Body of pancreas (tissue), 4 donors: Measurements from ENCODE around the gene DIS3L2. TPM values are rescaled to one million over a fixed set of nuclear protein-coding genes. Genes with fewer than 3 reads are reported as not detected.

ENCODE experiments used
- ATAC-seq: fragments of 150-250 bp; one replicate; pipeline ENCODE4 v1.9.1; 2016
- DNase-seq, 4 donors: peaks; one replicate each; pipeline ENCODE4 v3.0.0-alpha.2; 2019
- H3K27ac ChIP-seq, 4 donors: fragments of 200-600 bp; sonication (generic); 1 replicate in 3 of 4; 2 replicates in 1 of 4; pipeline versions ENCODE4 v1.5.1 to v1.6.1; 2016 to 2019; ENCODE audit warnings: mild to moderate bottlenecking in 1 of 4, mixed read lengths in 1 of 4, moderate library complexity in 1 of 4
- H3K27me3 ChIP-seq, 2 donors: fragments of 200-600 bp; sonication (generic); one replicate each; pipeline ENCODE4 v1.6.0; 2016; ENCODE audit warnings: mild to moderate bottlenecking in 1 of 2
- H3K36me3 ChIP-seq, 2 donors: fragments of 200-600 bp; sonication (generic); replicated peaks in 1 of 2; 2 replicates each; pipeline ENCODE4 v1.5.1; 2016; ENCODE audit warnings: low read depth in 2 of 2; ENCODE audit not compliant: insufficient read depth in 1 of 2
- H3K4me1 ChIP-seq: fragments of 200-600 bp; sonication (generic); one replicate; pipeline ENCODE4 v1.6.0; 2016
- H3K4me3 ChIP-seq, 2 donors: fragments of 200-600 bp; sonication (generic); 1 replicate in 1 of 2; 2 replicates in 1 of 2; pipeline ENCODE4 v1.5.1; 2016 to 2019
- H3K9me3 ChIP-seq, 3 donors: fragments of 200-600 bp; sonication (generic); 1 replicate in 2 of 3; 2 replicates in 1 of 3; pipeline ENCODE4 v1.5.1; 2016
- POLR2A ChIP-seq, 3 donors: fragments of 450-650 bp; IDR thresholded peaks; one replicate each; pipeline ENCODE4 v1.6.1; 2016; ENCODE audit warnings: antibody characterized with exemption in 3 of 3, mild to moderate bottlenecking in 2 of 3
- WGBS, 2 donors: methylation state at CpG; one replicate each; pipeline ENCODE4 v1.1.5; 2017; 5-methylcytosine and 5-hydroxymethylcytosine counted together
- intact Hi-C: fragments of 100-400 bp; cut with DNase I; formaldehyde crosslinking; loops from one replicate; pipeline ENCODE4 v1.15.1; 2023
- total RNA-seq, 2 donors: library from RNA; depleted of rRNA; stranded (reverse); fragments of >200 nt; gene quantifications; one replicate each; pipeline ENCODE4 v1.1.0, GENCODE V29; 2016
- TF ChIP-seq, protein P1 (sequence below), 7 experiments: fragments of 450-650 bp in 4 of 7; fragments of 200-600 bp in 3 of 7; sonication (generic) in 3 of 7; IDR thresholded peaks; one replicate each; pipeline ENCODE4 v1.5.1; 2016 to 2019; ENCODE audit warnings: antibody characterized with exemption in 7 of 7

DIS3L2 gene
- total RNA-seq, 2 donors from 2014 or later = 27.8 to 113 TPM

DNA sequence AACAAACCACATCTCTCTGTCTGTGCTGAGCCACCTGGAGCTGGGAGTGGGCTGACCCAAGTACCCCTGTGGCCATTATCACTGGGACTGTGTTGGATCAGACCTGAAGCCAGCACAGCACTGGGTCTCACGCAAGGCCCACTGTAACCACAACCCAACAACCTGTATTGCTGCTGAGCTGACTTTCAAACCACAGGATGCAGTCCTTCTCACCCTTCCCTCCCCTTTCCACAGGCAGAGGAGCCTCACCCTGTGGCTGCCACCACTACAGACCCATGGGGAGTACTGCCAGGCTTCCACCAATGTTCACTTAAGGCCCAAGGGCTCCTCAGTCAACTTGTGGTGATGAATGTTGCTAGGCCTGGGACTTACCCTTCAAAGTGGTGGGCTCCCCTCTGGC is 135.7 kb downstream of the DIS3L2 start:
- intact Hi-C loops = no loop called here
- Histone ChIP-seq H3K36me3 (no peaks in the 10 kb centered on the region), H3K9me3 (no peaks in the 10 kb centered on the region), H3K27me3 (peaks cover 0 to 4% of the 10 kb centered on the region in 2 donors), H3K27ac (no peak overlapping the region), H3K4me3 (no peak overlapping the region), H3K4me1 (no peaks in the 10 kb centered on the region)
- no peak for DNase-seq
- ATAC-seq = no peak
- no peak for TF ChIP-seq POLR2A (IDR thresholded peaks at IDR 0.05)
- TF ChIP-seq, protein P1, sequence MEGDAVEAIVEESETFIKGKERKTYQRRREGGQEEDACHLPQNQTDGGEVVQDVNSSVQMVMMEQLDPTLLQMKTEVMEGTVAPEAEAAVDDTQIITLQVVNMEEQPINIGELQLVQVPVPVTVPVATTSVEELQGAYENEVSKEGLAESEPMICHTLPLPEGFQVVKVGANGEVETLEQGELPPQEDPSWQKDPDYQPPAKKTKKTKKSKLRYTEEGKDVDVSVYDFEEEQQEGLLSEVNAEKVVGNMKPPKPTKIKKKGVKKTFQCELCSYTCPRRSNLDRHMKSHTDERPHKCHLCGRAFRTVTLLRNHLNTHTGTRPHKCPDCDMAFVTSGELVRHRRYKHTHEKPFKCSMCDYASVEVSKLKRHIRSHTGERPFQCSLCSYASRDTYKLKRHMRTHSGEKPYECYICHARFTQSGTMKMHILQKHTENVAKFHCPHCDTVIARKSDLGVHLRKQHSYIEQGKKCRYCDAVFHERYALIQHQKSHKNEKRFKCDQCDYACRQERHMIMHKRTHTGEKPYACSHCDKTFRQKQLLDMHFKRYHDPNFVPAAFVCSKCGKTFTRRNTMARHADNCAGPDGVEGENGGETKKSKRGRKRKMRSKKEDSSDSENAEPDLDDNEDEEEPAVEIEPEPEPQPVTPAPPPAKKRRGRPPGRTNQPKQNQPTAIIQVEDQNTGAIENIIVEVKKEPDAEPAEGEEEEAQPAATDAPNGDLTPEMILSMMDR (IDR thresholded peaks at IDR 0.05) = no peak
- WGBS, 2 donors = 89 to 95% methylated on average over 1 of the region's 1 CpG

- H3K9me3 ChIP-seq = no peaks in the 10 kb centered on the region
- intact Hi-C loops = no loop called here
- no peak overlapping the region for H3K27ac ChIP-seq
- H3K4me3 ChIP-seq = no peak overlapping the region
- peaks cover 0 to 4% of the 10 kb centered on the region in 2 donors for H3K27me3 ChIP-seq
- DNase-seq (no peak), ATAC-seq (no peak)
- no peaks in the 10 kb centered on the region for H3K4me1 ChIP-seq
- WGBS, 2 donors = 96 to 100% methylated on average over 6 of the region's 6 CpGs
- H3K36me3 ChIP-seq = no peaks in the 10 kb centered on the region
- no peak for TF ChIP-seq POLR2A (IDR thresholded peaks at IDR 0.05)
- TF ChIP-seq, protein P1 (IDR thresholded peaks at IDR 0.05) = no peak
Observed at GRCh38 chr2:232097758-232098157, 136.2 kb downstream of the DIS3L2 start.

- DNase-seq = no peak
- 91 to 92% methylated on average over 4 of the region's 4 CpGs for WGBS, 2 donors
- no peak for ATAC-seq
Observed at GRCh38 chr2:232102380-232102779, 140.9 kb downstream of the DIS3L2 start.

DNA sequence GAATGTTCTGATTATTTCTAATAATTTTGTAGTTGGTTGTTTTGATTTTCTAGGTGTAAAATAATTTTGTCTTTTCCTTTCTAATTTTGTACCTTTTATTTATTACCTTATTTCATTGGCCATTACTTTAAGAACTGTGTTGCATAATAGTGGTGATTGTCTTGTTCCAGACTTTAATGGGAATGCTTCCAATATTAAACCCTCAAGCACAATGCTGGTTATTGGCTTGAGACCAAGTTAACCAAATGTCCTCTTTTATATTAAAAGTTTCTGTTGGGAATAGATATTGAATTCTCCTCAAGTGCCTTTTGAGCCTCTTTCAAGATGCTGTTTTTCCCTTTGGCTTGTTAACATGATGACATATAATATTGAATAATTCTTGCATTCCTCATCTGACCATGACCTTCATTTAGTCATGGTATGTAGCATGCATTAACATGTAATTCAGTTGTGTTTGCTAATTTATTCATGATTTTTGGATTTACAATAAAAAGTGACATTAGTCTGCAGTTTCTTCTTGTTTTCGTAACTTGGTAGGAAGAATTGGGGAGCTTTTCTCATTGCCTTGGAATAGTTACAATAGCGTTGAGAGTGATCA is 141.7 kb downstream of the DIS3L2 start:
- Histone ChIP-seq H3K4me1 (no peaks in the 10 kb centered on the region), H3K27ac (no peak overlapping the region), H3K9me3 (no peaks in the 10 kb centered on the region), H3K36me3 (no peaks in the 10 kb centered on the region), H3K4me3 (no peak overlapping the region), H3K27me3 (no peaks in the 10 kb centered on the region)
- WGBS, 2 donors = 96 to 98% methylated on average over 2 of the region's 2 CpGs
- intact Hi-C loops = no loop called here
- TF ChIP-seq, protein P1 (IDR thresholded peaks at IDR 0.05) = no peak
- no peak for TF ChIP-seq POLR2A (IDR thresholded peaks at IDR 0.05)
- ATAC-seq = no peak
- DNase-seq = no peak

More at GRCh38 chr2:232102380-232102779, 140.9 kb downstream of the DIS3L2 start:
- Histone ChIP-seq H3K36me3 (no peaks in the 10 kb centered on the region), H3K9me3 (no peaks in the 10 kb centered on the region), H3K27me3 (no peaks in the 10 kb centered on the region), H3K4me1 (no peaks in the 10 kb centered on the region), H3K4me3 (no peak overlapping the region), H3K27ac (no peak overlapping the region)
- TF ChIP-seq, protein P1 (IDR thresholded peaks at IDR 0.05) = no peak
- no peak for TF ChIP-seq POLR2A (IDR thresholded peaks at IDR 0.05)
- intact Hi-C loops = no loop called here

GRCh38 chr2:232104076-232104646 is 142.6 kb downstream of the DIS3L2 start:
- WGBS, 2 donors = 95% methylated on average over 2 of the region's 2 CpGs

More at GRCh38 chr2:232104076-232104646, 142.6 kb downstream of the DIS3L2 start:
- TF ChIP-seq, protein P1 (IDR thresholded peaks at IDR 0.05) = no peak
- TF ChIP-seq POLR2A (IDR thresholded peaks at IDR 0.05) = no peak
- Histone ChIP-seq H3K36me3 (no peaks in the 10 kb centered on the region), H3K4me1 (no peaks in the 10 kb centered on the region), H3K27ac (no peak overlapping the region), H3K27me3 (no peaks in the 10 kb centered on the region), H3K4me3 (no peak overlapping the region), H3K9me3 (no peaks in the 10 kb centered on the region)
- DNase-seq = no peak
- intact Hi-C loops = no loop called here
- ATAC-seq = no peak
